ENCODE results near the gene DGKI.
"Not testable (repeated sequence)": the region's sequence is repeated elsewhere in the genome, so short reads cannot be mapped to it uniquely, and the experiment has no call there.

The DGKI gene

DNA sequence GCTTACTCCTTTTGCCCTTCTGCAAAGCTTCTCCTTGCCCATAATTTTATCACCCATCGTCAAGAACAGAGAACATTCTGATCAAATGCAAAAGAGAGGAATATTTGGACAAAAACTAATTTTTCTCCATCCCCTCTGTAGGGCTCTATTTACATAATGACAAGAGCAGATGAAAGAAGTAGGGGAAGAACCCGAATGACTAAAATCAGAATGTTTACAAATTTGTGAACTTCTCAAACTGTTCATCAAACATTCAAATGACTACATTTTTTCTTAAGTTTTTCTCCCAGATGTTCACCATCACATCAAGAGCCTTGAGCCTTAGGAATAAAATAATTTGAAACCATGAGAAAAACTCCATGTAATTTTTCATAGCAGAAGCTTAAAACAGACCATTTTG, 119.4 kb downstream of the DGKI start:
- no peak for DNase-seq

DNA sequence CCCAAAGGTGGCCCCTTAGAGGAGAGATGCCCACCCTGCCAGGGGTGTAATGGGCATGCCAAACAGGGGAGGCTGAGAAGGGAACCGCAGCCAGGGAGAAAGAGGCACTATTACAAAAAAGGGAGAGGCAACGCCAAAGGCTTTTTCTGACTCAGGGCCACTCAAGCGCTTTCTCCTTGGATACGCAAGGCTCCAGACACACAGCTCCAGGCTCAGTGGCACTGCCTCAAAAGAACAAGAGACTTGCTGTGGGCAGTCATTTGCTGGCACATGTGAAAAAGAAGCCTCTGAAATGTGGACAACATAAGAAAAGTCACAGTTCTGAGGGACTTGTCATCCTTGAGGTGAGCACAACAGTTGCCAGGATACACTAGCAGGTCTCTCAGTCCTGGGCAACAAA, 128.4 kb downstream of the DGKI start:
- no peak for DNase-seq

DNA sequence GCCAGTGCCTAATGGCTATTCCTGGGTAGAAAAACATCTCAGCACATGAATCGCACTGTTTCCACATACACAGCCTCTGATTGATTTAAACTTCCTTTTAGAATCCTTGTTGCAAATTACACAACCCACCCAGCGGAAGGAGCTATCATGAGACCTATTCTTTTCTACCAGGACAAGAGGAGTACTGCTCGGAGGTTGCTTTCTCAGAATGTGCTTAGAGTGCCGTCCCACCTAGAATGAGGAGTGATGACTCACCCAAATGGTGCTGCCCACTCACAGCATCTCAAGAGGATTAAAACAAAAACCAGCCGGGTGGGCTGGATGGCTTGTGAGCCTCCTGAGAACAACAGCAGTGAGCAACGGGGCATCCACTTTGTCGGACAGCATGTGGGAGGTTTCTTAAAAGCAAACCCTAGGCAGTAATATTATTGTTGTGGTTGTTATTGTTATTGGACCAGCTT, 128.9 kb downstream of the DGKI start:
- DNase-seq, result no peak

DNA sequence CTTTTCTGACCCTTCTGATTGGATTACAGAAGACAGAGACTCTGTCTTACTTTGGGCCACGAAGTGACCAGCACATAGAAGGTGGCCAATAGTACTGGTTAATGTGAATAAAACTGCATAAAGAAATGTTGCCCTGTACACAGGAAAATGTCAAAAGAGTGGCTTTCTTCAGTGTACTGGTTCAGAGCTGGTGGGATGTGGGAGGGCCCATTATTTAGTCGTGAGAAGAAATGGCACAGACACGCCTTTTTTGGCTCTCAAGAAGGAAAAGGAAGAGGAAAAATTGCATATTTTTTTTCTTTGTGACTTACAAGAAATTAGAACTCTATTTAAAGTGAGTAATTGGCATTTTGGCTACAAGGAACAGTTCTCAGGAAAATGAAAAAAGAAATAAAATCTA, 129.7 kb downstream of the DGKI start:
- DNase-seq, result no peak

DNA sequence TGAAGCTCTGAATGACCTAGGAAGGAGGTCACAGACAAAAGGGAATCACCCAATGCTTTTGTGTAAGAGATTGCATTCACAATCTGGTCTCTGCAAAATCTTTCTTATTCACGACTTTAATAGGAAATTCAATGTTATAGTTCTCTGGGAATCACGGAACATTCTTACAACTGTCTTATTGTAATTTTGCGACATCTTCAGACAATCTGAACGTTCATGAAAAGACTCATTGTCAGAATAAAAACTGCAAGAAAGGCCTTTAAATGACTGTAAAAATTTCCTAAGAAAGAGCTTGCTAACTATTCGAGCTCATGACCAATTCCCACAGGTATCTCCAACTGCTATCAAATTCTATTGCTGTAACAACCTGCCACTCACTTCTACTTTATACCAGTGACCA, 130.7 kb downstream of the DGKI start:
- no peak for DNase-seq

DNA sequence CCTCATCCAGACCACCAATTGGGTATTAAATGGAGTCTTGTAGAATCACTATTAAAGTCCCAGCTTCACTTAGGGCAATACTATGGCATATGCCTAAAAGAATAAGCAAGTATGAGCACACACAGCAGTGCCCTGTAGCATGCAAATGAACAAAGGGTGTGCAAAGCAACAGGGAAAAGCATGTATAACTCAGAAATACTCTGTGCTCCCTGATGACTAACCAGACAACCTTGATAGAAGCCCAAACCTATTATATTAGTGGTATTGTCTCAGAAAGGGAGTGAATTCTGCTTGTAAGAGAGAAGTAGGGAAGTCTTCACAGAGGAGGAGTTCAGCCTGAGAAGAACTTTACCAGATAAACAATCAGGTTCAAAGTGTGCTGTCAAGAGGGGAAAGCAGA, 131.2 kb downstream of the DGKI start:
- DNase-seq, result no peak

DNA sequence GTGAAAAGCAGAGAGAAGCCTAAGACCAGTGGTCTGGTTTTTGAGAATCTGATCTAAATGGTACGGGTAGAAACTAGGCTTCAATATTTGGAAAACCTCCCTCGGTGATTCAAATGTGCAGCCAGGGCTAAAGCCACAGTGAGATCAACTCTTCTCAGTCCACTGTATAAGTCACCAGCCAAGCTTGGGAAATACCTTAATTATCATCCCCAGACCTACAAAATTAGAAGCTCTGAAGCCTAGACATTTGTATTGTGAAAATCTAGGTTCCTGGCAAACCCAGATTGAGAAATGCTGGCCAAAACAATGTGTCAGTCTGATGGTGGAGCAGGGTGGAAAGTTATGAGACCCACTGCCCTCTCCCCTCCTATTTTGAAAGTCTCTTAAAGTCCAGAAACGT, 131.7 kb downstream of the DGKI start:
- DNase-seq, result no peak

DNA sequence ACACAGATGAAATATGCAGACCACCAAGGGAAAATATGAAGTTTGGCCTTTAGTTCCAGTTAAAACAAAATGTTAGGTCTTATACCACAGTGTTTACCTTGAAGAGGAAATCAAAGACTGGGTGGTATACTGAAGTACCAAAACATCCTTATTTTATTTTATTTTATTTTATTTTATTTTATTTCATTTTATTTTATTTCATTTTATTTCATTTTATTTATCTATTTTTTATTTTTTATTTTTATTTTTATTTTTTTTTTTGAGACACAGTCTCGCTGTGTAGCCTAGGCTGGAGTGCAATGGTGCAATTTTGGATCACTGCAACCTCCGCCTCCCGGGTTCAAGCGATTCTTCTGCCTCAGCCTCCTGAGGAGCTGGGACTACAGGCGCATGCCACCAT, 140.4 kb downstream of the DGKI start:
- DNase-seq, result not testable (repeated sequence)

DNA sequence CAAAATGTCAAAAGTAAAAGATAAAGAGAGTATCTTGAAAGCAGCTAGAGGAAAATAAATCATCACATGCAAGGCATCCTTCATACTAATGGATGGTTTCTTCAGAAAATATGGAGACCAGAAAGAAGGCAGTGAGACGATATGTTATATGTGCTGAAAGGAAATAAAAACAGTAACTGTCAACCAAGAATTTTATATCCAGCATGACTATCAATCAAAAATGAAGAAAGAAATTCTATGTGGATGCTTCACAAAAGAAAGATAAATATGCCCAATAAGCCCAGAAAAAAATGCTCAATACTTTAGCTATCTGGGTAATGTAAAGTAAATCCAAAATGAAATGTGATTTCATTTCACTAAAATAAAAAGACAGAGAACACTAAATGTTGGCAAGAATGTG, 142.1 kb downstream of the DGKI start:
- DNase-seq, result no peak

DNA sequence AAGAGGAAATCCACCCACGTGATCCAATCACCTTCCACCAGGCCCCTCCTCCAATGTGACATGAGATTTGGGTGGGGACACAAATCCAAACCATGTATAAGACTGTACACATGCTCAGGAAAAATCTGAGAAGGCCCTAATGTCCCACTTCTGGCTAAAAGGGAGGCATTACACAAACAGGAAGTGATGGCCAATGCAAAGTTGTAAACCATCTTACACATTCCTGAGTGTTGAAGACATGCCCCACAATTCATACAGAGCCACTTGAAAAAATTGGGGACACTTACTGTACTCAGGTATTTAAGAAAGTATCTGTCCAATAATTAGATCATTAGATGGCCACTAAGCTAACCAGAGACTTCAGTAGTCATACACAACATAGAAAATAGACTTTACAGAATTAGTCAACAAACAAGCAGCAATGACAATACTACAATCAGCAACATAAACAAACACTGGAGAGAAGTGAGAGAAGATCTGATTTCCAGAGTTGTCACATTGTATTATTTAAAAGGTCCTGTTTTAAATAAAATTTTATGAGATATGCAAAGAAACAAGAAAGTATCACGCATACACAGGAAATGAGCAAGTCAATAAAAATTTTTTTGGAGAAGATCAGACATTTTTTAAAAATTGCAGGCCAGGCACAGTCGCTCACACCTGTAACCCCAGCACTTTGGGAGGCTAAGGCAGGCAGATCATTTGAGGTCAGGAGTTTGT, 143.3 kb downstream of the DGKI start:
- DNase-seq, result no peak

DNA sequence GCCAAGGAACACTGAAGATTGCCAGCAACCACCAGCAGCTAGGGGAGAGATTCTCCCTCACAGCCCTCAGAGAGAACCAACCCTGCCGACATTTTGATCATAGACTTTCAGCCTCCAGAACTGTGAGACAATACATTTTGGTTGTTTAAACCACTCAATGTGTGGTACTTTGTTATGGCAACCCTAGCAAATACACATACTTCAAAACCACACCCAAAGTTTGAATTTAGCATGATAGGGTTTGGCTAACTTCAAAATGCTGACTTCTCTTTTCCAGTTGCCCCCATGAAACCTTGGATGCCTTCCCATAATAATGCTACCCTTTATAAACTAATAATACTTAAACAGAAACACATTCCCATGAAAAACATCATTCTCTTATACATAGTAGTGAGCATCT, 149.8 kb downstream of the DGKI start:
- DNase-seq, result no peak

DNA sequence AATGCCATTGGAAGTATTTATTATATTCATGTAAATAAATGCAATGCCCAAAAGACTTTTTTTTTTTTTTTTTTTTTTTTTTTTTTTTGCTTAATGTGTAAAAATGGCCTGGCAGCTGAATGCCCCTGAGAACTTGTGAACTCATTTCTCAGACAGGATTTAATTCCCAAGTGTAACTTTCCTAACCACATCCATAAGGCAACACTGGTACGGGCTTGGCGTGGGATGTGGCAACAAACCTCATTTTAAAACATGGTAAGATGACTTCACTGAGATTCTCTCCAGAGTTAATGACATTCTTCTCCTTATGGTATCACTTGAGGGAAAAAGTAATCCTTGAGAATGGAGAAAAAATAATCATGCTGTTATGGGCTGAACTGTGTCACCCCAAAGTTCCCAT, 150.4 kb downstream of the DGKI start:
- DNase-seq, result no peak

DNA sequence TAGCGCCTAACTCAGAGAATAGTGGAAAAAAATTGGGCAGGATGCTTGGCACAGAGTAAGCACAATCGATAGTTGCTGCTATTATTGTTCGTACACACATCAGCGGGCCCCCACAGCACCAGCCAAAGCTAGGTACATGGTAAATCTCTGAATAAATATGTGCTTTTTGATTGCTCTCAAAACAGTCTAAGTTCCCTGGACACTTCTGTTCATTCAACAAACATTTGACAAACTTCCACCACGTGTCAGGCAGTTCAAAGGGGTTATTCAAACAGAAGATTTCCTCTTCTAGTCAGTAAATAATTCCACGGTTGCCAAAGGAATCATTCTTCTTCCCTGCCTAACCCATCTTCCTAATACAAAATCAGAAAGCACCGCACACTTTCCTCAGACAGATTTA, 150.8 kb downstream of the DGKI start:
- DNase-seq, result no peak

DNA sequence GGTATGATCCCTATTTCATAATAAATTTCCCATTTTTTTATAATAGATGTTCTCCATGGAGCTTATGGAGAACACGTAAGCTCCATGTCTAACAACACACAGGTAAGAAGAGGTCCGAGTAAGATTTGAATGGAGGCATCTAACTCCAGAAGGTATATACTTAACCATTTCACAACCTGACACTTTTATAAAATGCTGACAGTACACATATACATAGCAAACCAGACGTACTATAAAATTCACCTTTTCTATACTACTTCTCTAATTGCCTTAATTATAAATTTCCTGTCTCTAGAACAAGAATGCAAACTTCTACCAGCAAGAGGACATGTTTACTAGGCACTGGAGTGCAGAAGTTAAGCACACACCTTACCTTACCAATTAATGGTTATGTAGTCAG, 151.3 kb downstream of the DGKI start:
- no peak for DNase-seq

DNA sequence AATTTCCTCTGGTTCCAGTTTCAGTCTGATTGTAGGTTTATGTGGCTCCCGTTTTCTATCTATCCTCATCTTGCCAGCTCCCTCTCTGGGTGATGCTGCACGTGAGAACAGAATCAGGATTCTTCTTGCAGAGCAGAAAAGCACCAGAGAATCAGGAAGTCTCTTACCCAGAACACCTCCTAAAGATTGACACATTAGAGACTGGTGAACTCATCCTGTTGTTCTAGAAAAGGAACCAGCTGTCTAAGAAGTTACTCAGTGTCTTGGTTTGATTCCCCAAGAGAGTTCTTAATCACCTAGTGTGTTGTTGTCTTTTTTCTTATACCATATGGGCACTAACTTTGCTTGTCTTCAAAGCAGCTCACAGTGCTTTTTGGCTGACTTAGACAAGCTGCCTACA, 152.4 kb downstream of the DGKI start:
- no peak for DNase-seq

DNA sequence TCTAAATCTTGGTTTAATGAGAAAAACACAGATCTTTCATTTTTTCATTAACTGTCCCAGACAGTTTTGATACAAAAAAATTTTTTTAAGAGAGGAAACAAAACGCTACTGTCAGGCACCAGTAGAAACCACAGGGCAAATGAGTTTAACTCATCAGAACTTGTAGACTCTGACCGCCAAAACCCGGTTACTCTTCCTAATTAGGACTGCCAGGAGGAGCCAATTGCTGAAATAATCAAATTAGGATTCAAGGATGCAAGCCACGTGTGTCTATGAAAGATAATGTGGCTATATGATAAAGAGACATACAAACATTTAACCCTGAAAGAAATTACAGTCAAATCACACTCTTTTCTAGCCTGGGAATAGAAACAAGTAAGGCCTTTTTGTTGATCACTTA, 154.4 kb downstream of the DGKI start:
- no peak for DNase-seq

DNA sequence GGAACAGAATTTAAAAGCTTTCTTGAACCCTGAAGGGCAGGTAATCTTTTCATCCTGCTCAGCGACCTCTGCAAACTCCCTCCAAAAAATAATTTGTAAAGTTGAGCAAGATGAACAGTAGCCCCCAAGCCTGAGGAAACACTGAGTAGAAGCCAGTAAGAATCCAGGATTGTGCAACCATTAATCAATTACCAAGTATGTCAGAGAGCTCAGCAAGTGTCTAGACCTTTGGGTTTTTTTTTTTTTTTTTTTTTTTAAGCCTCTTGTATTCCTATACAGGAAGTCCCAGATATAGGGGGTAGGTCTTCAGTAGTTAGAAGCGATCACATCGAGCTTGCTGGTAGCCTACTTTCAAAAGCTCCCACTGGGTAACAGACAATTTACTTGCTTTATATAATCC, 155.2 kb downstream of the DGKI start:
- DNase-seq, result no peak

DNA sequence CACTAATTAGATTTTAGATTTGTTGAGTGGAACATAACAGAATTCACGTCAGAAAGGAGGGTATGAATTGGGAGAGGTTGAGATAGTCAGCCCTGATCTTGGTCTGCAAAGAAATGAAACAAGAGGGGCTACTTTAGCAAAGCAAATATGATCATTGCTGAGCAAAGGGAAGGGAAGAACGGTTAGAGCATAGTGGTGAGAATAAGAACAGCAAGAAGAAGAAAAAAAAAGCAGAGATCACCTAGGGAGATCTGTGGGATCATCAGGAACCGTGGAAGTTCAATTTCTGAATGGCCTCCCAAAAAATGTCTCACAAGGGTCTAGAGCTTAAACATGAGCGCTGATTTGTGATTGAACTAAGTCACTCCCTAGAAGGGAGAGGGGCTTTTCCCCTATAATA, 156.1 kb downstream of the DGKI start:
- no peak for DNase-seq

DNA sequence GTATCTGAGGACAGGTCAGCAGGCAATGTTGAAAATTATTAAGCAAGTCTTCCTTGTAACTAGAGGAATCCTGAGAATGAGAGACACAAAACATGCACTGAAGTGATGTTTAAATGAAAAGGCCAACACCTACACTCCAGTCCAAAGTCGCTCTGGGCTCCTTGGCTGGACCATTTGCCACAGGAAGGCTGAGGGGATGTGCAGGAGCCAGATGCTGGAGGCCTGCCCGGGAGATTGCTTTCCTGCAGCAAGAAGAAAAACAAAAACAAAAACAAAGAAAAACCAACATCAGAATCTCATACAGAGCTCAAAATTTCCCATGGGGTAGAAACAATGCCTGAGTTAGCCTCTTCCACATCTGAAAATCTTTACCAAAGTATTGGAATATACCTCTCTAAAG, 157.0 kb downstream of the DGKI start:
- DNase-seq, result no peak

DNA sequence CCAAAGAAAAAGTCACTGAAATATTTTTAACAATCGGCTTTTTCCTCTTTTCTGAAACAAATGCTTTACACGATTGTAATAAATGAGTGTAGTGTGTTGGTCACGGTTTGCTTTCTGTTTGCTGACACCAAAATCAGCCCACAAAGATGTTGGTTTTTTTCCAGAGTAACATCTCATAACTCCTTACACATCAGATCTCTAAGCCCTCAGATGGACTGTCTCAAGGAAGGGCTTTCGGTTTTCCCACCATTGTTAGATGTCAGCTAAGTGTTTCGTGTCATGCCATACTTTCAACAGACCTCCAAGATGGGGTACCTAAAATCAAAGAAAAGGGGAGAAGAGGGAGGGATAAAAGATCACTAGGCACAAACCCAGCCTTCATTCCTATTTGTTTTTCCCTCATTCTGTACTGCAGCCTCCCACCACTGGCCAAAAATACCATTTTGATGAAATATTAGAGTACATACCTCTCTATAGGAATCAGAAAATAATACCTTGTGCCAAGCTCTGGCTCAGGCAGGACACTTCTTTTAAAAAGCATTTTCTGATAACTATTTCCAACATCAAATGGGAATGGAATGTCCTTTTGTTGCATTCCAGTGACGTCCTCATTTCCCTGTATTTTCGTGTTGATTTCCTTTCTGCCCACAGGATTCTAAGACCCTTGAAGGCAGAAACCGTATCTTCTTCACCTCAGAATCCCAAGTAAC, 159.1 kb downstream of the DGKI start:
- no peak for DNase-seq

DNA sequence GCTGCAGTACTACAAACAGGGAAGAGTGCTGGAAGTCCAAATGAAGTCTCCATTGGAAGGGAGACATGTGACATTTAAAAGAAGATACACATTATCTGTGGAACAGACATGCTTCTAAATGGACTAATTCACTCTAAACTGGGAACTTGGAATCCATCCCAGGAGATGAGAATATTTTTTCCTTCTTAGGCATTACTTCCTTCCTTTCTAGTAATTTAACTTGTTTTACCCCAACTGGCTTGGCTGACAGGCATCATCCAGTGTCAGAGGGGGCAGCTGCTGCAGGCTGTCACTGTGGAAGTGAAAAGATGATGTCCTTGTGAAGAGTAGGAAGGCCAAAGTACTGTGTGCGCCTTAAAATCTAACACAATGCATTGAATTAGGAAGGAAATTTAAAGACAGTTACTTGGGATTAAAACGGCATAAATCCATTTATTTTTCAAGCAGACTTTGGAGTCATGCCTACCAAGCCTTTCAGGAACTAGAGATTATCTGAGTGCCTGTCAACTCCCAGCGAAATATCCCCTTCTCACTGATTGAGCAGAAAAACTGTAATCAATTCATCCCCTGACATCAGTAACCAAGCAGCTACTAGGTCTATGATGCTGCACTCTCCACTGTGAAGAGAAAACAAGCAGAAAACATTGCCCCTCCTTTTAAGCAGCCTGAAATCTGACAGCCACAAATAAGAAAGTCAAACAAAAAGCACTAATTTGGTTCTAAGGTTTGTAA, 161.2 kb downstream of the DGKI start:
- DNase-seq, result no peak

DNA sequence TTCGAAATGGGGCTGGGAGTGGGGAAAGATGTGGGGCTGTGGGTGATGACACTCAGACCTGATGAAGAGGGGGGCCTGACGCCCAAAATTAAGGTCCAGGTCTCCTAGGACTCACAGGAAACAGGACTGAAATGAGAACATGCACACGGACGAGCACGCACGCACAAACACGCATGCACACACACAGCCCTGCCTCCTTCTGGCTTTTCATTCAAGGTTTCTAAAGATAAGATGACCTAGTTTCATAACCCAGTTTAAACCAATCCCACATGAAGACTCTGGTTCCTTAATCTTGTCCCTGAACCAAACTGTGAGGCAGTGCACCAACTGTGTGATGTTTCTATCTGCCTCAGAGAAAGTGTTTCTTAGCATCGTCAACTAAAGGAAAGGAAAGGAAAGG, 162.0 kb downstream of the DGKI start:
- no peak for DNase-seq

DNA sequence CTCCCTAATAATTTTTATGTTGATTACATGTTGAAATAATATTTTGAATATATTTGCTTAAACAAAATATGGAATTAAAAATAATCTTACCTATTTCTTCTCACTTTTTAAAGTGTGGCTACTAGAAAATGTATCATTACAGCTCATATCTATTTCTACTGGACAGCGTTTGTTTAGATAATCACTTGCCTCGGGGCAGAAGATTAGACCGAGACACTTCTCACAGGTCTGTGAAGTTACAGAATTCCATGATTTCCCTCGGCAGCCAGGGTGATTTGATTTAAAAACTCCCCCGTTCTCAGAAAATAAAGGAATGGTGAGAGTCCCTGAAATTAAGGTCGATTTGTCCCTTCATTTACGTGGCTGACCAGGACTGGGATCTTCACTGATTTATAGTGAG, 162.5 kb downstream of the DGKI start:
- DNase-seq, result no peak

DNA sequence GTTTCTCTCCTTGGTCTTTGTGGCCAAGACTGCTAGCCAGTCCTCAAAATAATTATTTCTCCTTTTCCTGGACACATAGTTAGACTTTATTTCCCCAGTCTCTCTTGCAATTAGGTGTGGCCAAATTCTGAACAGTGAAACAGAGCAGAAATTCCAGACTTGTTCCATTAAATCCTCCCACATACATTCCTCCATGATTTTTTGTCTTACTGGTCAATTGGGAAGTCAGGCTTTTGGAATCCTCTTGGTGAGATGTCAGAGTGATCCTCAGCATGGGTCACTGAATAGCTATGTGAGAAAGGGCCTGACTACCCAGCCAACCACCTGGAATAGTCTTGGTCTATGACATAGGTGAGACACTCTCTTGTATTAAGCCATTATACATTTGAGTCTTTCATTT, 164.2 kb downstream of the DGKI start:
- DNase-seq, result no peak

All from GOT3 (cell line).